ENCODE measurements around the gene DLL4.

Gene DLL4

DNA sequence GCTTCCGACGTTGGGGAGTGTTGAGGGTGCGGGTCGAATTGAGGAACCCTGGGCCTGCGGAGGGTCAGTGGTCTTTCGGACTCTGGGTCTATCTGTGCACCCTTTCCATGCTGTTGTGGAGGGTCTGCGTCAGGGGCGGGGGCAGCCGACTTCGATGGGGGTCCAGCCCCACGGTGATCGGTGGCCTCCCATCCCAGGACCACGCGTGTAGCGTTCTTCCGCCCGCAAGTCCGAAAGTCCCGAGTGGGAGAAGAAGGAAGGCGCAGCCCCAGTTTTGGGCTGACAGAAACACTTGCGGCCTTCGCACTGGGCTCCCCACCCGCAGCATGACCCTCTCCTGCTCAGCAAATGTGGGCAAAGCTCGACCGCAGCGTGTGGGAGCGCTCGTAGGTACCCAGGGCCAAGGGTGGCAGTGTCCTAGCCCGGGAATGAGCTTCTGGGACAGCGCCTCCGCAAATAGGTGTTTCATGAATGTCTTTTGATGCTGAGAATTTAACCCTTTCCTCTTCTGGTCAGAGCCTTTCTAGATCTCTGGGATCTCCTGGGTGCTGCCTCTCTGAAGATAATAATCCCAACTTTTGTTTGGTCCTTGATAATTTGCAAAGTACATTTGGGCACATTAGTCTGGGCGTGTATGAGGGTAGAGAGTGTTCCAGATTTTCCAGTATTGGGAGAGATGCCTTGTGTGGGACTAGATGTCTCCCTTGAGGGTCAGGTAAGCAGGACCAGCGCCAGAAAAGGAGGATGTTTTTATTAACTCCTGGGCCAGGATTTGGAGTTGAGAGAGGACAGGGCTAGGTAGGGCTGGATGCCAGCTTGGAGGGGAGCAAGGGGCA, 2.3 kb upstream of the DLL4 start:
- no peak for DNase-seq (ENCODE audit: low read depth in 3 of 3)

DNA sequence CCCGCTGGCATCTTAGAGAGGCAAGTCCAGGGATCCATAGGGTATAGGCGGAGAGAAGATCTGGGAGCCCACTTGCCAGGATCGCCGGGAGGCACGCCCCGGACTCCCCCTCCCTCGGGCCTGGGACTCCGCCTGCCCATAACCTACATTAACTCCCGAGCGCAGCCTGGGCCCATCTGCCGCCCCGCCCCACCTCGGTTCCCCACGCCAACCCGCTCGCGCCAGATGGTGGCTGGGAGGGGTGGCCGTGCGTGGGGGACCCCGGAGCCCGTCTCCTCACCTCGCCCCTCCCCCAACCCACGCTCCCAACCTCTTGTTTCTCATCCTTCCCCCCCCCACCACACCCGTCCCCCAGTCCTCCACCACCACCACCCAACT, 1.7 kb upstream of the DLL4 start:
- DNase-seq (ENCODE audit: low read depth in 3 of 3): no peak

DNA sequence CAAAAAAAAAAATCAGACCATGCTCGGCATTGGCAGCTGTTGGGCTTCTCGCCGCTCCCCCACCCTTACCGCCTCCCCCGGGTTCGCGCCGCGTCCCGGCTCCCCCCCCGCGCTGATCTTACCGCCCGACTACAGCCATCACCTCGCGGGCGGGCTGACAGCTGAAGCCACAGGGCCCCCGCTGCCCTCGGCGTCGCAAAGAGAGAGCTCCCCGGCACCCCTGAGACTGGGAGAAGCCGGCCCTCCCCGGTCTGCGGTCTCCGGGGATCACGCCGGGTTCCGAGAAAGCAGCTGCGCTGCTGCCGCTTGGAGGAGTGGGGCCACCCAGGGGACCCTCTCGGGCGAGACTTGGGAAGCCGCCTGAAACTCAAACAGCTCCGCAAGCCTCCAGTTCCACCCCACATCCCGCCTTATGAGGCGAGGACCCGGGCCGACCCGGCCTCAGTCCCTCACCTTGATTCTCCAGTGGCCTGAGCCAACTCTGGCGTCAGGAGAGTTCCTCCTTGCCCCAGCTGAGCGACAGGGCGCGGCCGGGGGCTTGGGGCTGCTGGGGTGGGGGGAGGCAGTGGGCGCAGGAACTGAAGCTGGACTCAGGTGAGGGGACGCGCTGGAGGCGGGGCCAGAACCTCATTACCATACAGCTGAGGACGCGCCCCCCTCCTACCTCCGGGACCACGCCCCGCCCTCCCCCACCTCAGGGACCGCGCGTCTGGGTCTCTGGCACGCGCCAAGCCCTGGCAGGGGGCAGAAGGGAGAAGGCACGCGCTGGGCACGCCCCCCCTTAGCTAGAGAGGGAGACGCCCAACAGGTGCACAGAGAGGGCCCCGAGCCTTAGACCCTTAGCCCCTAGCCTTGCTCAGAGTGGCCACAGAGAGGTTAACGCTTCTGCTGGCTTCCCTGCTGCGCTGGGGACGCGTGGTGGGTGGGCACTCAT, 1.0 kb upstream of the DLL4 start:
- no peak for DNase-seq (ENCODE audit: low read depth in 3 of 3)

DNA sequence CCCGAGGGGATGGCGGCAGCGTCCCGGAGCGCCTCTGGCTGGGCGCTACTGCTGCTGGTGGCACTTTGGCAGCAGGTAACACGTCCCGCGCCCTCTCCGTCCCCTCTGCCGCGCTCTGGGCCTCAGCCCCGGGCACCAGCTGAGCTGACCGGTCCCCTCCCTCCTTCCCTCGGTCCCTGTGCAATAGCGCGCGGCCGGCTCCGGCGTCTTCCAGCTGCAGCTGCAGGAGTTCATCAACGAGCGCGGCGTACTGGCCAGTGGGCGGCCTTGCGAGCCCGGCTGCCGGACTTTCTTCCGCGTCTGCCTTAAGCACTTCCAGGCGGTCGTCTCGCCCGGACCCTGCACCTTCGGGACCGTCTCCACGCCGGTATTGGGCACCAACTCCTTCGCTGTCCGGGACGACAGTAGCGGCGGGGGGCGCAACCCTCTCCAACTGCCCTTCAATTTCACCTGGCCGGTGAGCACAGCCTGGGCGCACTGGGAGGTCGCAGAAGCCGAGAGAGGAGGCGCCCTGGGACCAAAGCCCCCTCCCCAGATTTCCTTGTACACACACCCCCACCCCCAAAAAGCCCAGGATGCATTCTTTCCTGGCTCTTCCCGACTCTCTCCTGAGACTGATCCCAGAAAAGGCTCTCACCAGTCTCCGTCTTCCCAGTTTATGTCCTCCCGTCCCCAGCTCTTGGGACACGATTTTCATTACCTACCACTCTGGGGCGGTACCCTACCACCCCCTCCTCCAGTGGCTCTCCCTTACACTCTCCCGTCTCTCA, 705 bp downstream of the DLL4 start:
- no peak for DNase-seq (ENCODE audit: low read depth in 3 of 3)

DNA sequence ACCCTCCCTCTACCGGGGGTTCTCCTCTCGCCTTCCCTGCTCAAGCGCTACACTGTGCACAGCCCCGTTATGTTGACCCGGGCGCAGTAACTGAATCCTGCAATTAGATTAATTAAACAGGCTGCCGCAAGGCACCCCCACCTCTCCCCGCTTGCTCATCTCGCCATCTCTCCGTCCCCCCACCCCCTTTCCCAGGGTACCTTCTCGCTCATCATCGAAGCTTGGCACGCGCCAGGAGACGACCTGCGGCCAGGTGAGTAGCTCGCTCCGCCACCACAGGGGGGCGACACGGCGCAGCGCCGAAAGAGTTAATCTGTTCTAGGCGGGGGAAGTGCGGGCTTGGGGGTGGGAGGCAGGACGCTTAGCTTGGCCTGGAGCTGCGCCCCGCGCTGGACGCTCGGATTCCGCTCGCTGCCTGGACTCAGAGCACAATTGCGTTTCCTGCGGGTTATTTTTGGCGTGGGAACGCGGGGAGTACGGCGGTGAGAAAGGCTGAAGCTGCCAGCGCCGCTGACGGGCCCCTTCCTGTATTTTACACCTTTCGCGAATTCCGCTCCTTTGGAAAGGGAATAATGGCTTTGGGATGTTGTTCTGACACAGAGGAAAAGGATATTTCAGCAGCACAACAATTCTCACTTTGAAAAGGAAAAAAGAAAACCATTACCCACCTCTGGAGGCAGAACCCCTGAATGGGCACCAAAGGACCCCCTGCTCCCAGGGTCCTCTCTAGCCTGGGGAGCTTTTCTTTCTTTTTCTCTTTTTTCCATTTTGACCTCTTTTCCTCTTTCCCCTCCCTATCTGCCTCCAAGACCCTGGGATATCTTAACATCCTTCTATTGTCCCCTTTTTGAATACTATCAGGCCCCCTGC, 1.5 kb downstream of the DLL4 start:
- DNase-seq (ENCODE audit: low read depth in 3 of 3): peak in 1 of 3 experiments; percentile 57

DNA sequence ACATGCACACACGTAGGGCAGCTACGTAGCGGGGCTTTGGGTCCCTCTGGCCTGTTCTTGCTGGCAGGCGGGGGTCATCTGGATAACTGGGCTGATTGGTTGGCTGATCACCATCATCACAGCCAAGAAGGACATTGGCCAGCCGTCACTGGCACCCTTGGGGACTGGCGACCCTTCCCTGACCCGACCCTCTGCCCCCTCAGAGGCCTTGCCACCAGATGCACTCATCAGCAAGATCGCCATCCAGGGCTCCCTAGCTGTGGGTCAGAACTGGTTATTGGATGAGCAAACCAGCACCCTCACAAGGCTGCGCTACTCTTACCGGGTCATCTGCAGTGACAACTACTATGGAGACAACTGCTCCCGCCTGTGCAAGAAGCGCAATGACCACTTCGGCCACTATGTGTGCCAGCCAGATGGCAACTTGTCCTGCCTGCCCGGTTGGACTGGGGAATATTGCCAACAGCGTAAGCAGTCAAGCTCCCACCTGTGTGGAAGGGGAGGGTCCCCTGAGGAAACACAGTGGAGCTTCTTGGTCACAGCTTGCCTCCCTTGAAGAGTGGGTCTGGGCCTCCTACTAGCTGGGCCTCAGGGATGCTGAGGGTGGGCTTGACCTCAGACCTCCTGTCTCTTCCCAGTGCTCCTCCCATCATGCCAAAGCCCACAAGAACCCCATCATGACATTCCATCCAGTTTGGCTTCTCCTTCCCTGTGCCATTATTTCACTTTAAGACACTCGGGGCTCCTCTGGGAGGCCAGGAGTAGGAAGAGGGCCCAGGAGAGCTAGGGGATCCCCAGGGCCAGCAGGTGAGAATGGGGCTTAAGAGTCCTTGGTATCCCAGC, 2.4 kb downstream of the DLL4 start:
- no peak for DNase-seq (ENCODE audit: low read depth in 3 of 3)

DNA sequence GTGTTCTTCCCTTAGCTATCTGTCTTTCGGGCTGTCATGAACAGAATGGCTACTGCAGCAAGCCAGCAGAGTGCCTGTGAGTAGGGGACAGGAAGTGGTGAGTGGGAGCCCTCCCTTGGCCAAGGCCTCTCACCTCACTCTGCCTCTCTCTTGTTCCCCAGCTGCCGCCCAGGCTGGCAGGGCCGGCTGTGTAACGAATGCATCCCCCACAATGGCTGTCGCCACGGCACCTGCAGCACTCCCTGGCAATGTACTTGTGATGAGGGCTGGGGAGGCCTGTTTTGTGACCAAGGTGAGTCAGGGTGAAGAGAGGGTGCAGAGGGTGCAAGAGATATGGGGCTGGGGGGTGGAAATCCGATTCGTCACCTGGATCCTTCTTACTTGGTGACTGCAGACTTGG, 3.0 kb downstream of the DLL4 start:
- DNase-seq (ENCODE audit: low read depth in 3 of 3): no peak

DNA sequence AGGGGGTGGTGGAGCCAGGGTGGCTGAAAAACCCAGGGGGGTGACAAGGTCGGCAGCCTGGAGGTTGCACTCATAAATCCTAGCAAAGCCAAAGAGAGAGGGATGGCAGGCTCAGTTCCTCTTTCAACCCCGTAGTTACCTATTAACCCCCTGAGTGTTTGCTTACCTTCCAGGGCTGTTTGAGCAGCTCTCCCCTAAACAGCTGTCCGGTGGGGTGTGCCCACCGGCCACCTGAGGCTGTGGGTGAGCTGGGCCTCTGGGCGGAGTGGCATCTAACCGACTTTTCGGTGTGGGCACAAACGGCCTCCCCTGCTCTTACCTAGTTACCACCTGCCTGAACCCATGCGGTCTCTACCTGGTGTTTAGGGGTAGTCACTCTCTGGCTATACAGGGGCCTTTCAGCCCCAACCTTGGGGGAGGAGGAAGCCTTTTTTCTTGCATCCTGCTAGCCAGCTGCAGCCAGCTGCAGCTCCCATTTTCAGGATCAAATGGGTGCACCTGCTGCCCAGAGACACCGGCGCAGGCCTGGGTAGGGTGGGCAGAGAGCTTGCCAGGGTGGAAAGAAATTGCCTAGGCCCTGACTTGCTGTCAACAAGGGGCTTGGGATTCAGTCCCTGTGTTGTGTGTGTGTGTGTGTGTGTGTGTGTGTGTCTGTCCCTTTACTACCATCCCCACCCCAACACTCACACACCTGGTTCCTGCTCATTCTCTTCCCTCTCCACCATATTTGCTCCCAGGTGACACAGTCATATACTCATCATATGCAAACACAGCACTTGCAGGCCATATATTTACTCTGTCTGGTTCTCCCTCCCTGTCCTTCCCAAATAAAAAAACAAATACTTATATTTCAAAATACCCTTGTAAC, 3.7 kb downstream of the DLL4 start:
- no peak for DNase-seq (ENCODE audit: low read depth in 3 of 3)

DNA sequence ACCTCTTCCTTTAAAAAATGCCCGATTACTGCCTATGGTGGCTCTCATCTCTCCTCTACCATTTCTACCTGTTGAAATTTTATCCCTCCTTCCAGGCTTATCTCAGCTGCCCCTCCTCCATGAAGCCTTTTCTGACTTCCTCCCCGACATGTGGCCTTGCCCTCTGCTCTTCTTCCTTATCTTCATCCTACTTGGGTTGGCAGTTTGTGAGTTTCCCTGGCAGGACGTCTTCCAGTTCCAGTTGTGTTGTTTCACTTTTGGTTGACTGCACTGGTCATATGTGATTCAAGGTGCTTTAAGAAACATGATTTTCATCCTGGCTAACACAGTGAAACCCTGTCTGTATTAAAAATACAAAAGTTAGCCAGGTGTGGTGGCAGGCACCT, 4.4 kb downstream of the DLL4 start:
- no peak for DNase-seq (ENCODE audit: low read depth in 3 of 3)

DNA sequence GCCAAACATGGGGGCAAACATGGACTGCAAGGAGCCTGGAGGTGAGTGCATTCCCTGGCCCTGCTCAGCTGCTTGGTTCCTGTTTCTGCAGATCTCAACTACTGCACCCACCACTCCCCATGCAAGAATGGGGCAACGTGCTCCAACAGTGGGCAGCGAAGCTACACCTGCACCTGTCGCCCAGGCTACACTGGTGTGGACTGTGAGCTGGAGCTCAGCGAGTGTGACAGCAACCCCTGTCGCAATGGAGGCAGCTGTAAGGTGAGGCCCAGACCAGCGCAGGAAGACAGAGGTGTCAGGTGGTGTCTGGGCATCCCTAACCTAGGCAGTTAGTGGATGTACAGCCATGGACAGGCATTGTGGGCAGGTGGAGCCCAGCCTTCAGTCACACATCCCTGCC, 5.3 kb downstream of the DLL4 start:
- no peak for DNase-seq (ENCODE audit: low read depth in 3 of 3)

DNA sequence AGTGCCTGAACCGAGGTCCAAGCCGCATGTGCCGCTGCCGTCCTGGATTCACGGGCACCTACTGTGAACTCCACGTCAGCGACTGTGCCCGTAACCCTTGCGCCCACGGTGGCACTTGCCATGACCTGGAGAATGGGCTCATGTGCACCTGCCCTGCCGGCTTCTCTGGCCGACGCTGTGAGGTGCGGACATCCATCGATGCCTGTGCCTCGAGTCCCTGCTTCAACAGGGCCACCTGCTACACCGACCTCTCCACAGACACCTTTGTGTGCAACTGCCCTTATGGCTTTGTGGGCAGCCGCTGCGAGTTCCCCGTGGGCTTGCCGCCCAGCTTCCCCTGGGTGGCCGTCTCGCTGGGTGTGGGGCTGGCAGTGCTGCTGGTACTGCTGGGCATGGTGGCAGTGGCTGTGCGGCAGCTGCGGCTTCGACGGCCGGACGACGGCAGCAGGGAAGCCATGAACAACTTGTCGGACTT, 7.1 kb downstream of the DLL4 start:
- no peak for DNase-seq (ENCODE audit: low read depth in 3 of 3)

DNA sequence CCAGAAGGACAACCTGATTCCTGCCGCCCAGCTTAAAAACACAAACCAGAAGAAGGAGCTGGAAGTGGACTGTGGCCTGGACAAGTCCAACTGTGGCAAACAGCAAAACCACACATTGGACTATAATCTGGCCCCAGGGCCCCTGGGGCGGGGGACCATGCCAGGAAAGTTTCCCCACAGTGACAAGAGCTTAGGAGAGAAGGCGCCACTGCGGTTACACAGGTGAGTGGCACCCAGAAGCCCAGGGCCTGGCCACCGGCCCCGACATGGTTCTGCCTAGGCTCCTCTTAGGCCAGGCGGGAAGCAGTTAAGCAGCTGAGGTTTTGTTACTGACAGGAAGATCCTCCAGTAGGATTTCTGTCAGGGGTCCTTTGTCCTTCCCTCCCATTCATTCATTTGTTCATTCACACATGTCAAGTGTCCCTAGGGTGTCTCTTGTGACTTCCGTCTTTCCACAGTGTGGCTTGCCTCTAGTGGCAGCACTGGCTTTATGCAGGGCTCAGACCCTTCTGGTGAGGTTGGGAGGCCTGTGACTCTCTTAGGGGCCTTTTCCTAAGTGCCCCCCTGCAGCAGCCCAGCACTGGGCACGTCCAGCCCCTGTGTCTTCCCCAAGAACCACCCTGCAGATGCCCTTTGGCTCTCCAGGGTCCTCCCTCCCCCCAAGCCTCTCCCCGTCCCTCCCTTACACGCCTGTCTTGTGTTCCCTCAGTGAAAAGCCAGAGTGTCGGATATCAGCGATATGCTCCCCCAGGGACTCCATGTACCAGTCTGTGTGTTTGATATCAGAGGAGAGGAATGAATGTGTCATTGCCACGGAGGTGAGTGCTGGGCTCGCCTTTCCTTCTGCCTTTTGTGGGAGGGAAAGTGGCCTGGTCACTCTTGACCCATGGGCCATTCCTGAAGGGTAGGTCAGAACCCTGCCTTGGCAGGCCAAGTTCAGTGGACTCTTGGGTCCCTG, 7.8 kb downstream of the DLL4 start:
- no peak for DNase-seq (ENCODE audit: low read depth in 3 of 3)

DNA sequence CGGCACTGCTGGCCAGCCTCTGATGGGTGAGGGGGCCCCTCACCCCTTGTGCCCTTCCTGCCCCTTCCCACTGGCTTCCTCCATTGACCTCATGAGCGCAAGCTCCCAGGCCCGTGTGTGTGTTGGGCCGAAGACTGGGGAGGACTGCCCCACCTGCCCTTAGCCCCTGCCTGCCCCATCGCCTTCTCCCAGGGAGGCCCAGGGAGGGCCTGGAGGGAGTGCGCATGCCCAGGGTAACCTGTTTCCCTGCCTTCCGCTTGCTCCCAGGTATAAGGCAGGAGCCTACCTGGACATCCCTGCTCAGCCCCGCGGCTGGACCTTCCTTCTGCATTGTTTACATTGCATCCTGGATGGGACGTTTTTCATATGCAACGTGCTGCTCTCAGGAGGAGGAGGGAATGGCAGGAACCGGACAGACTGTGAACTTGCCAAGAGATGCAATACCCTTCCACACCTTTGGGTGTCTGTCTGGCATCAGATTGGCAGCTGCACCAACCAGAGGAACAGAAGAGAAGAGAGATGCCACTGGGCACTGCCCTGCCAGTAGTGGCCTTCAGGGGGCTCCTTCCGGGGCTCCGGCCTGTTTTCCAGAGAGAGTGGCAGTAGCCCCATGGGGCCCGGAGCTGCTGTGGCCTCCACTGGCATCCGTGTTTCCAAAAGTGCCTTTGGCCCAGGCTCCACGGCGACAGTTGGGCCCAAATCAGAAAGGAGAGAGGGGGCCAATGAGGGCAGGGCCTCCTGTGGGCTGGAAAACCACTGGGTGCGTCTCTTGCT, 8.8 kb downstream of the DLL4 start:
- no peak for DNase-seq (ENCODE audit: low read depth in 3 of 3)

DNA sequence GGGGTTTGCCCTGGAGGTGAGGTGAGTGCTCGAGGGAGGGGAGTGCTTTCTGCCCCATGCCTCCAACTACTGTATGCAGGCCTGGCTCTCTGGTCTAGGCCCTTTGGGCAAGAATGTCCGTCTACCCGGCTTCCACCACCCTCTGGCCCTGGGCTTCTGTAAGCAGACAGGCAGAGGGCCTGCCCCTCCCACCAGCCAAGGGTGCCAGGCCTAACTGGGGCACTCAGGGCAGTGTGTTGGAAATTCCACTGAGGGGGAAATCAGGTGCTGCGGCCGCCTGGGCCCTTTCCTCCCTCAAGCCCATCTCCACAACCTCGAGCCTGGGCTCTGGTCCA, 9.4 kb downstream of the DLL4 start:
- no peak for DNase-seq (ENCODE audit: low read depth in 3 of 3)

DNA sequence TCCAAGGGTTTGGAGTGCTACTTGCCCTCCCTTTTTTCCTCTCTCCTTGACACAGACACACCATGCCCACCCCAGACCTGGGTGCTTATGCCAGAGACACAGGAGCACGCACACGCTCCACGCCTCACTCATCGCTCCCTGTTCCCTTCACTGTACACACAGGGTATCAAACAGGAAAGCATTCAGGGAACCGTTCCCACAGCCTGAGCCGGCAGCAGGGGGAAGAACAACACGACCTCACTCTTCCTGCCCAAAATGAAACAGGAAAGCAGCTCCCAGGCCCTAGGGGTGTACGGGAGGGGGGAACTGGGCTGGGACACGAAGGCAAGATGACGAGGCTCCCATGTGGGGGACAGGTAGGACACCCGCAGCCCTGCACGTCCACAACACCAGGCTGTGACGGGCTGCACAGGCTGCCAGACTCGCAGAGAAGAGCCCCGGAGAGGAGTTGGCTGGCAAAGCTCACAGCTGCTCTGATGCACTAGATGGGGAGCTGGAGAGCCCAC, 11.2 kb downstream of the DLL4 start:
- DNase-seq (ENCODE audit: low read depth in 3 of 3): no peak

DNA sequence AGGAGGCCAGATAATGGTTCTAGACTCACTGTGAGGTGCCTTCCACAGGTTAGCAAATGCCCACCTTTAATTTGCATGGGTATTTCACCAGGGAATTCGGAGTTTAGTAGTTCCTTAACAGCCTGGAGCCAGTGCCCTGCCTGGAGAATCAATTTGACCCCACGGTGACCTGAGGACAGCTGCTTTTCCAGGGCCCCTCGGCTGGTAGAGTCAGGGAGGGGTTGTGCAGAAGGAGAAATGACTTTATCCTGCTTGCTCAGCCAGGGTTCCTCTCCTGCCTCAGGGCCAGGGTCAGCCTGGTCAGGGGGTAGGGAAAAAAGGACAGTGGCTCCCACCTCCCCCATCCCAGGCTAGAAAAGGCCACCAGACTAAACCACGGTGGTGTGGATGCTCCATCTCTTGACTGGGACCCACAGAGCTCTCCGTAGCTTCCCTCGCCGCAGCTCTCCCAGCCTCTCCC, 12.0 kb downstream of the DLL4 start:
- no peak for DNase-seq (ENCODE audit: low read depth in 3 of 3)
